NB4 (cell line): ENCODE results near the gene KIRREL3.

Experiments
- CTCF ChIP-seq: IDR thresholded peaks from one replicate; pipeline ENCODE4 v1.5.1; 2012; ENCODE audit warnings: low read depth, low read length
- MYC ChIP-seq: IDR thresholded peaks from 2 replicates; pipeline ENCODE4 v1.6.1; 2011; ENCODE audit warnings: low read depth, low read length
- POLR2A ChIP-seq: IDR thresholded peaks from 2 replicates; pipeline ENCODE4 v1.6.1; 2011; ENCODE audit warnings: mild to moderate bottlenecking; ENCODE audit not compliant: insufficient read length; ENCODE audit errors: extremely low read depth

GRCh38 chr11:126521196-126521595 lies 479.4 kb downstream of the KIRREL3 start:
- no peak for TF ChIP-seq MYC
- TF ChIP-seq CTCF, result no peak
- TF ChIP-seq POLR2A, result no peak
